KOPT-K1 (cell line): ENCODE data around the gene NRM.
A peak's percentile ranks its signal among the peaks of the same experiment; 100 is the strongest.
"Not testable (repeated sequence)": the region's sequence is repeated elsewhere in the genome, so short reads cannot be mapped to it uniquely, and the experiment has no call there.

Experiments
- H3K27ac ChIP-seq: fragments of 200-600 bp; sonication (generic); 2 replicates; pipeline ENCODE4 v1.5.1; 2016; ENCODE audit warnings: antibody characterized with exemption, mild to moderate bottlenecking, low read depth, low read length; ENCODE audit not compliant: poor library complexity, severe bottlenecking
- H3K36me3 ChIP-seq: fragments of 200-600 bp; sonication (generic); 2 replicates; pipeline ENCODE4 v1.5.1; 2017; ENCODE audit warnings: antibody characterized with exemption, mild to moderate bottlenecking, low read length, moderate library complexity; ENCODE audit not compliant: insufficient read depth
- H3K9me3 ChIP-seq: fragments of 200-600 bp; sonication (generic); 2 replicates; pipeline ENCODE4 v1.5.1; 2017; ENCODE audit warnings: antibody characterized with exemption, low read length, mild to moderate bottlenecking; ENCODE audit not compliant: insufficient read depth, poor library complexity, severe bottlenecking

The NRM gene

GRCh38 chr6:30723159-30723842 is 32.5 kb upstream of the NRM start:
- H3K27ac ChIP-seq, result peak overlapping the region; percentile 98
- peaks cover 68% of the 10 kb centered on the region for H3K36me3 ChIP-seq
- H3K9me3 ChIP-seq, result not testable (repeated sequence)

- Histone ChIP-seq H3K36me3 (peaks cover 60% of the 10 kb centered on the region), H3K9me3 (no peaks in the 10 kb centered on the region), H3K27ac (peak overlapping the region; percentile 98)
Measured at GRCh38 chr6:30722280-30723112, 31.7 kb upstream of the NRM start.

- peak overlapping the region; percentile 98 for H3K27ac ChIP-seq
- H3K36me3 ChIP-seq, result peaks cover 54% of the 10 kb centered on the region
Measured at GRCh38 chr6:30722025-30722279, 31.2 kb upstream of the NRM start.

DNA sequence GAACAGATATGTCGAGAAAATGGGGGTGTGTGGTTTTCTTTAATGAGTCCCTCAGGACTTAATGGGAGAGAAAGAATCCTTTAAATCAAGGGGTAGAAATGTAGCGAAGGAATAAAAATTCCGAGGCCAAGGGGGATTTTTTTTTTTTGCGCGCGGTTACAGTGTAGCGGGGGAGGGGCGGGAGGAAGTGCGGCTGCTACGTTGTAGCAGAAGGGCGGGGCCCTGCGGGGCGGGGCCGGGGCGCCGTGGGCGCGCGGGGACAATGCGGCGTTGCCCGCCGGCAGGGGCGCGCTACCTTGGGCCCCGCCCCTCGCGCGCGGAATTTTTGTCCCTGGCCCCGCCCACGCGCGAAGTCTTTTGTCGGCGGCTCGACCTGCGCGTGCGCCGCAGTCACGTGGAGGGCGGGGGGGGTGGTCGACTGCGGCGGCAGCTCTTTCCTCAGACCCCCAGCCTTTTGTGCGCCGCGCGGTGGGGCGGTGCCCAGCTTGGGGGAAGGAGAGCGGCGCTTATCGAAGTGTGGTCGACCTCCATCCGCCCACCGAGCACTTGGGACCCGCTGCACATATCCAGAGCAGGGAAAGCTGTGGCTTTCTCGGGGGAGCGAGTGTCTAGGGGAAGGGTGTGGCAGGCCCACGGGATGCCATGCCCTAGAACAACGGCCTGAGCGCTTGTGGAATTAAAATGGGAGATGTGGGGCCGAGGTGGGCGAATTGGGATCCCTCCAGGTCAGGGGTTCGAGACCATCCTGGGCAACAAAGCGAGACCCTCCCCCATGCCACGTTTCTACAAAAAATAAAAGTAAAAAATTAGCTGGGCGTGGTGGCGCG is 30.6 kb upstream of the NRM start:
- H3K9me3 ChIP-seq, result no peaks in the 10 kb centered on the region
- H3K27ac ChIP-seq, result peak overlapping the region; percentile 98
- peaks cover 49% of the 10 kb centered on the region for H3K36me3 ChIP-seq

More at GRCh38 chr6:30722025-30722279, 31.2 kb upstream of the NRM start:
- H3K9me3 ChIP-seq, result not testable (repeated sequence)

DNA sequence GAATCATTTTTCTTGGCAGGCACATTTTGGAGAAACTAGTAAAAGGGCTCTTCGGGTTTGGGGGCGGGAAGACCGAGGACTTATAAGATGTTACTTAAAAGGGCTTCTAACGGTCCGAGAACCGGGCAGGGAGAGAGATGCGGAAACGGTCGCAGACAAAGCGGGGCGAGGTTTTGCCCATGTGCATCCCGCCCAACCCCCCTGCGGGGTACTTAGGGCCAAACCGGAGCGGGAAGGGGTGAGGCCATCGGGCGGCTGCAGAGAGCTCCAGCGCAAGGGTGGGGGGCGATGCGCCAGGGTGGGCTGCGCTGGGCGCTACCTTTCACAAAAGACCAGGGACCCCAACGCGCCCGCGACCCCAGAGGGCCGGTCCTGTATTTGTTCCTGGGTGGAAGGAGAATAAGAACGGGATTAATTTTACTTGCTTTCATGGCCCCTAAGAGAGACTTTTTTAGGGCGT is 30.0 kb upstream of the NRM start:
- H3K36me3 ChIP-seq, result peaks cover 44% of the 10 kb centered on the region

DNA sequence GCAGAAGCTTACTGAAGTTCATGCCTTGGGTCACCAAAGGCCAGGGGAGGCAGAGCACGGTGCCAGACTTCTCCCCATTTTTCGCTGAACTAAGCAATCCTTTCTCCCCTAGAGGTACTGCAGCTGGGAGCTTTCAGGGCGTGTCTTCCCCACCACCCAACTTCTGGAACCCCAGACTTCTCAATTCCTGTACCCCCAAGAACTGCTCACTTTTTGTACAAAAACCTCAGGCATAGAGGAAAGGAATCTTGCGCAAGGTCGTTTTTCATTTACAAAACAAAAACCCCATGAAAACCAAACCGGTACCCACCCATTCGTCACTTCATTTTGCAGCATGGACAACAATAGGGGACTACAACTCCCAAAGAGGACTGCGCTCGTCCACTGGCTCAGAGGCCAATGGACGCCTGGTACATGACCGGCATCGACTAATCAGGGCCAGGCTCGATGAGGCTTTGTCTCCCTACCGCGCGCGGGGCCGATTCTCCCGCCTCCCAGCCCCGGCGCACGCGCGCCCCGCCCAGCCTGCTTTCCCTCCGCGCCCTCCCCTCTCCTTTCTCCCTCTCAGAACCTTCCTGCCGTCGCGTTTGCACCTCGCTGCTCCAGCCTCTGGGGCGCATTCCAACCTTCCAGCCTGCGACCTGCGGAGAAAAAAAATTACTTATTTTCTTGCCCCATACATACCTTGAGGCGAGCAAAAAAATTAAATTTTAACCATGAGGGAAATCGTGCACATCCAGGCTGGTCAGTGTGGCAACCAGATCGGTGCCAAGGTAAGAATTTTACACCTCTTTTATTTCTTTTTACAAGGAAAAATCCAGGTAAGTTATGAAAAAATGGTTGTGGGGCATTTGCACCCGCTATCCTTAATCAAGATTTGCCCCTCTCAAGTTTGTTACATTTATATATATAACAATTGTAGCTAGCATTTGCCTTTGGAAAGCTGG is 29.3 kb upstream of the NRM start, which contains the start of gene TUBB:
Gene TUBB, plus strand, starts transcription at position 562 of the 947 bp plus-strand sequence. Its CDS starts 155 bp downstream, at position 717.
- Histone ChIP-seq H3K36me3 (peaks cover 39% of the 10 kb centered on the region), H3K27ac (peak within 1 kb of the TSS; percentile 98), H3K9me3 (no peaks in the 10 kb centered on the region)

More for the DNA sequence above, 30.0 kb upstream of the NRM start:
- H3K27ac ChIP-seq, result peak overlapping the region; percentile 98
- no peaks in the 10 kb centered on the region for H3K9me3 ChIP-seq

DNA sequence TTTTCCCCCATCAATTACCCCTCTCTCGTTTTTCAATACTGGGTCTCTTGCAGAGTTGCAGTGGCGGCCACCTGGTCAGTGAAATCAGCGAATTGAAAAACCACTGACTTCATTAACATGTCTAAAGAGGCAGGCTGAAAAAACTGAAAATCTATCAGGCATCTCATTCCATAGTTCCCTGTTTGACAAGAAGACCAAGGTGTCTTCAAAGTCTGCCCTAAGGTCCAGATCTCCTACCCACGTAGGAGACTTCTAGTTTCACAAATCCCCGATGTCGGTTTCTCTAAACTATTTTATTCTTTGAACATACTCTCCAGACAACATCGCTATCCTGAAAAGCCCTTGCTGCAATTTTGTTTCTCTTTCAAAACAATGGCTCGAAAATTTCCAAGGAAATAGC is 28.6 kb upstream of the NRM start:
- Histone ChIP-seq H3K27ac (peak overlapping the region; percentile 98), H3K9me3 (no peaks in the 10 kb centered on the region), H3K36me3 (peaks cover 39% of the 10 kb centered on the region)

DNA sequence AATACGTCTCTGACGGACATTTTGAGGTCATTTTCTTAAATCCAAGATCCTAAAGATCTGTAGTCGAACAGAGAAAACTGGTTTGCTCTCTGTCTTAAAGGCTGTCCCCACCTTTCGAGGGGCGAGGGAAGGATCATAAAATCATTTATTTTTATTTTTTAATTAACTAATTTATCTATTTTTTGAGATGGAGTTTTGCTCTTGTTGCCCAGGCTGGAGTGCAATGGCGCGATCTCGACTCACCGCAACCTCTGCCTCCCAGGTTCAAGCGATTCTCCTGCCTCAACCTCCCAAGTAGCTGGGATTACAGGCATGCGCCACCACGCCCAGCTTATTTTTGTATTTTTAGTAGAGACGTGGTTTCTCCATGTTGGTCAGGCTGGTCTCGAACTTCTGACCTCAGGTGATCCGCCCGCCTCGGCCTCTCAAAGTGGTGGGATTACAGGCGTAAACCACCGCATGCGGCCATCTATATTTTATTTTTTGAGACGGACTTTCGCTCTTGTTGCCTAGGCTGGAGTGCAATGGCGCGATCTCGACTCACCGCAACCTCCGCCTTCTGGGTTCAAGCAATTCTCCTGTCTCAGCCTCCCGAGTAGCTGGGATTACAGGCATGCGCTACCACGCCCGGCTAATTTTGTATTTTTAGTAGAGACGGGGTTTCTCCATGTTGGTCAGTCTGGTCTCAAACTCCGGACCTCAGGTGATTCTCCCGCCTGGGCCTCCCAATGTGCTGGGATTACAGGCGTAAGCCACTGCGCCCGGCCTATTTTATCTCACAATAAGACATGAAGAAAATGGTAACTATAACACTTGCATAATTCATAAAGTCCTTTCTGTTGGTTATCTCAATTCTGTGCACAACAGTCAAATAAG is 27.3 kb upstream of the NRM start:
- H3K27ac ChIP-seq, result peak overlapping the region; percentile 98
- not testable (repeated sequence) for H3K9me3 ChIP-seq
- H3K36me3 ChIP-seq, result peaks cover 39% of the 10 kb centered on the region

GRCh38 chr6:30717129-30717844 is 26.5 kb upstream of the NRM start, which contains the start of gene MDC1:
MDC1 (minus strand) TSS chr6:30717281; CDS start chr6:30715175, 2,106 bp downstream.
- H3K36me3 ChIP-seq, result peaks cover 39% of the 10 kb centered on the region
- H3K27ac ChIP-seq, result peak within 1 kb of the TSS; percentile 98
- H3K9me3 ChIP-seq, result no peaks in the 10 kb centered on the region

DNA sequence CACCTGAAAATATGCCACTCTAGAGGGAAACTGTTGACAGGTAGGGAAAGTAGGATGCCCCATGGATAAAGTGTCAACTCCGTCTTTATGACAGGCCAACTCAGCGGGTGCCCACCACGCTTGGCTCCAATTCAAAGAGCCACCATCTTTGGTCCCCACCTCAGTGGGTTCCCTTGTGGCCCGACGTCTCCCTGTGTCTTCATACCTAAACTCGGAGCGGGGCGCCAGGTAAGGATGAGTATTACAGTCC is 26.0 kb upstream of the NRM start:
- Histone ChIP-seq H3K27ac (peak overlapping the region; percentile 98), H3K36me3 (peaks cover 35% of the 10 kb centered on the region)

DNA sequence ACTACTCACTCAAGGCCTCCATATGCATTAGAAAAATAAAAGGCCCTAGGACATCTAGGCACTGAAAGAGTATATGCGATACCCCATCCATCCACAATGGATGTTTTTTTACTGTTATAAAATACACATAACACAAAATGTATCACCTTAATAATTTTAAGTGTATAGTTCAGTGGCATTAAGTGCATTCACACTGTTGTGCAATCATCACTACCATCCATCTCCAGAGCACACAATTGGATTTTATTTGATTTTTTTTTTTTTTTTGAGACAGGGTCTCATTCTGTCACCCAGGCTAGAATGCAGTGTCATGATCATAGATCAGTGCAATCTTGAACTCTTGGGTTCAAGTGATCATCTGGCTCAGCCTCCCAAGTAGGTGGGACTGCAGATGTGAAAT is 23.5 kb upstream of the NRM start:
- Histone ChIP-seq H3K27ac (peak overlapping the region; percentile 98), H3K9me3 (no peaks in the 10 kb centered on the region), H3K36me3 (peaks cover 54% of the 10 kb centered on the region)

More for the DNA sequence above, 26.0 kb upstream of the NRM start:
- no peaks in the 10 kb centered on the region for H3K9me3 ChIP-seq

DNA sequence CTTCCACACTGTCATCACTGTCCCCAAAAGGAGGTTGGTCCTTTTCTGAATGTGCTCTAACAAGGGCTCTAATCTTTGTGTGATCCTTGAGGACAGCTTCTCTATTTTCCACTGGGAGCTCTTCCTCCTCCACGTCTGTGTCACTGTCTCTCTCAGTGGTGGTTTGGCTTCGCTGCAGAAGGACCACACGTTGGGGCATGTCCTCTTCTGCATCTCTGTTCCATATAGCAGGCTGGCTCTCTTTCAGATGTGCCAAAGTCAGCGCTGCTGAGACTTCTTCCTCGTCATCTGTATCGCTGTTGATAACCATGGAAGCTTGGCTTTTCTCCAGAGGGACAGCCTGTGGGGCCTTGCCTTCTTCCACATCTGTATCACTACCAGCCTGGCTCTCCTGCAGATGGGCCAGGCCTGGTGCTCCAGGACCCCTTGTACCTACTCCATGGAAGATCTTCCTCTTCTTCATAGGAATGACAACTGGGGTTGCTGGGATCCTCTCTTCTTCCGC is 21.7 kb upstream of the NRM start:
- Histone ChIP-seq H3K27ac (peak overlapping the region; percentile 85), H3K36me3 (peaks cover 72% of the 10 kb centered on the region), H3K9me3 (no peaks in the 10 kb centered on the region)
